Endodermal cell (in vitro differentiated cells): ENCODE data around the gene ZFYVE28. TPM values are rescaled to one million over a fixed set of nuclear protein-coding genes. Genes with fewer than 3 reads are reported as not detected.
A peak's percentile ranks its signal among the peaks of the same experiment; 100 is the strongest.

Experiments
- DNase-seq: peaks from one replicate; pipeline ENCODE4 v3.0.0-alpha.2; 2017
- H3K27ac ChIP-seq: 2 replicates; pipeline ENCODE4 v1.5.1; 2013; ENCODE audit warnings: mild to moderate bottlenecking, low read depth, low read length, moderate library complexity
- H3K27me3 ChIP-seq: 2 replicates; pipeline ENCODE4 v1.6.1; 2013; ENCODE audit warnings: mild to moderate bottlenecking, low read length, moderate library complexity; ENCODE audit not compliant: insufficient read depth, control insufficient read depth, poor library complexity, severe bottlenecking
- H3K36me3 ChIP-seq: 2 replicates; pipeline ENCODE4 v1.7.0; 2013; ENCODE audit warnings: mild to moderate bottlenecking, low read length, moderate library complexity; ENCODE audit not compliant: control insufficient read depth, insufficient read depth
- H3K4me1 ChIP-seq: one replicate; pipeline ENCODE4 v1.7.0; 2013; ENCODE audit warnings: low read length; ENCODE audit not compliant: control insufficient read depth, insufficient read depth
- H3K4me3 ChIP-seq: 2 replicates; pipeline ENCODE4 v1.5.1; 2013; ENCODE audit warnings: mild to moderate bottlenecking, low read length, moderate library complexity
- H3K9ac ChIP-seq: 2 replicates; pipeline ENCODE4 v1.6.1; 2013; ENCODE audit warnings: mild to moderate bottlenecking, low read length, moderate library complexity; ENCODE audit not compliant: poor library complexity, severe bottlenecking; ENCODE audit errors: extremely low read depth
- H3K9me3 ChIP-seq: 2 replicates; pipeline ENCODE4 v1.6.1; 2013; ENCODE audit warnings: mild to moderate bottlenecking, low read length, moderate library complexity; ENCODE audit not compliant: control insufficient read depth
- H3K27ac Mint-ChIP-seq: 2 replicates; pipeline ENCODE4 v1.8.0; 2020; ENCODE audit warnings: mixed read lengths
- H3K27me3 Mint-ChIP-seq: 2 replicates; pipeline ENCODE4 v1.8.0; 2021; ENCODE audit warnings: mild to moderate bottlenecking, mixed read lengths; ENCODE audit not compliant: insufficient read depth
- H3K36me3 Mint-ChIP-seq: 2 replicates; pipeline ENCODE4 v1.8.0; 2020; ENCODE audit warnings: low read depth, mixed read lengths
- H3K4me1 Mint-ChIP-seq: 2 replicates; pipeline ENCODE4 v1.8.0; 2020; ENCODE audit warnings: mixed read lengths
- H3K4me3 Mint-ChIP-seq: 2 replicates; pipeline ENCODE4 v1.8.0; 2020; ENCODE audit warnings: mild to moderate bottlenecking, moderate library complexity, mixed read lengths
- H3K9me3 Mint-ChIP-seq: 2 replicates; pipeline ENCODE4 v1.8.0; 2020; ENCODE audit warnings: mild to moderate bottlenecking, mixed read lengths
- CTCF ChIP-seq: fragments of 200-600 bp; sonication (generic); conservative IDR thresholded peaks from 2 replicates; pipeline ENCODE4 v1.5.0; 2021; ENCODE audit warnings: antibody characterized with exemption, mild to moderate bottlenecking
- WGBS, 2 experiments: methylation state at CpG; one replicate each; pipeline versions ENCODE4 v1.1.5 to v1.1.7; 2013; ENCODE audit warnings: missing lambda C conversion rate in 2 of 2, mixed read lengths in 1 of 2; ENCODE audit not compliant: insufficient coverage in 1 of 2, insufficient read length in 1 of 2; 5-methylcytosine and 5-hydroxymethylcytosine counted together
- total RNA-seq, 2 donors: library from RNA; stranded (reverse); fragmentation: NEBNext Ultra II Directional in 1 of 2; extraction: Animal tissue kit (Norgen Biotek cat#: 25700) in 1 of 2; gene quantifications; 2 replicates in 1 of 2; 3 replicates in 1 of 2; pipeline ENCODE4 v1.2.1, GENCODE V29; 2021

ZFYVE28 gene
- total RNA-seq, 2 donors from 2014 or later, result 0.73 to 1.6 TPM

GRCh38 chr4:2260344-2261109 lies 157.9 kb downstream of the ZFYVE28 start:
- Mint-ChIP-seq H3K4me3 (peak overlapping the region; percentile 63), H3K4me1 (peaks cover 4% of the 10 kb centered on the region), H3K27ac (no peak overlapping the region), H3K9me3 (no peaks in the 10 kb centered on the region), H3K27me3 (no peaks in the 10 kb centered on the region), H3K36me3 (peaks cover 4% of the 10 kb centered on the region)
- TF ChIP-seq CTCF, result no peak
- H3K4me3 ChIP-seq, result peak overlapping the region; percentile 82
- 76 to 84% methylated on average over 21 to 23 of the region's 23 CpGs for WGBS, 2 experiments
- H3K36me3 ChIP-seq, result peaks cover 9% of the 10 kb centered on the region
- no peaks in the 10 kb centered on the region for H3K27me3 ChIP-seq
- H3K9me3 ChIP-seq, result no peaks in the 10 kb centered on the region
- H3K4me1 ChIP-seq, result peaks cover 14% of the 10 kb centered on the region
- no peak overlapping the region for H3K27ac ChIP-seq
- DNase-seq, result peak; percentile 45
- H3K9ac ChIP-seq, result peak overlapping the region; percentile 73

- Mint-ChIP-seq H3K27me3 (no peaks in the 10 kb centered on the region), H3K36me3 (peaks cover 9% of the 10 kb centered on the region), H3K27ac (no peak overlapping the region), H3K4me3 (peak overlapping the region; percentile 63), H3K9me3 (no peaks in the 10 kb centered on the region), H3K4me1 (peaks cover 4% of the 10 kb centered on the region)
- Histone ChIP-seq H3K27me3 (no peaks in the 10 kb centered on the region), H3K27ac (no peak overlapping the region), H3K9me3 (no peaks in the 10 kb centered on the region), H3K36me3 (peaks cover 12% of the 10 kb centered on the region), H3K4me1 (peaks cover 14% of the 10 kb centered on the region), H3K4me3 (peak overlapping the region; percentile 82), H3K9ac (no peak overlapping the region)
- WGBS, 2 experiments, result 93% methylated on average over 5 to 15 of the region's 15 CpGs
- no peak for TF ChIP-seq CTCF
- DNase-seq, result peak; percentile 39
Measured at GRCh38 chr4:2259541-2260343, 158.7 kb downstream of the ZFYVE28 start.

GRCh38 chr4:2259036-2259540 lies 159.4 kb downstream of the ZFYVE28 start:
- H3K36me3 Mint-ChIP-seq, result peaks cover 15% of the 10 kb centered on the region
- Histone ChIP-seq H3K27me3 (no peaks in the 10 kb centered on the region), H3K36me3 (peaks cover 18% of the 10 kb centered on the region), H3K9ac (no peak overlapping the region), H3K4me3 (no peak overlapping the region), H3K27ac (no peak overlapping the region), H3K9me3 (no peaks in the 10 kb centered on the region), H3K4me1 (peaks cover 14% of the 10 kb centered on the region)
- H3K4me3 Mint-ChIP-seq, result no peak overlapping the region
- 92 to 96% methylated on average over 7 to 13 of the region's 13 CpGs for WGBS, 2 experiments
- no peak overlapping the region for H3K27ac Mint-ChIP-seq
- H3K9me3 Mint-ChIP-seq, result no peaks in the 10 kb centered on the region
- DNase-seq, result peak; percentile 41
- peaks cover 4% of the 10 kb centered on the region for H3K4me1 Mint-ChIP-seq
- no peaks in the 10 kb centered on the region for H3K27me3 Mint-ChIP-seq
- TF ChIP-seq CTCF, result no peak
